ENCODE measurements around the gene LCP2.

LCP2 gene

DNA sequence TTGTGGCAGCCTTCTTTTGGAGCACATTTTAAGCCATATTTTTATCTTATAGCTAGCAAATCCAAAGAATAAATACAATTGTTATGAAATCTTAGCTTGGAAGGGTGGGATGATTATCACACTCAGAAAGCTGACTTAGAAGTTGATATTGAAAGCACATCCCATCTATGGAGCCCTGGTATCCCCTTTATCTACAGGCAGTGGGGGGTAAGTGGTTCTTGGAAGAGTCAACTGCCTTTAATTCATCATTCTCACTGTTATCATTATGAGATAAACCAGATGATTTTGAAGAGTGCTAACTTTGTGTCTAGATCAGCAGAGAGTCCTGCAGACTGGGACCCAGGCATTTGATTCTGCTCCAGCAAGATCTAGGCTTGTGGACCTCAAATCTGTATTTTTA lies 3.0 kb downstream of the LCP2 start:
- no peak for DNase-seq

DNA sequence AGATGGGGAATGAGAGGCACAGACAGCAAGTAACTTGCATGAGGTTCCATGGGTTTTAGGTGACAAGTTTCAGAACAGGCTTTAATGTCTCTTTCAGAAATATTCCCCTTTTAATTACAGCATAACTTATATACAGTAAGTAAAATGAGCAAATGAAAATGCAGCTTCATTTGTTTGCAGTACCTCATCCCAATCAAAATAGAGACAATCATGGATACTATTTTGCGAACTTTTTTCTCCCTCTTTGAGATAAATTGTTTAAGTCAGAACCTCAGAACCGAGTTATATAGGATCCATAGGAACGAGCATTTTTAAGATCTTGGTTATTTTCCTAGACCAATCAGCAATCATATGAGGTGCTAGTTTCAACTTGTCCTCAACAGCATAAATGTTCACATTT lies 3.5 kb downstream of the LCP2 start:
- DNase-seq = no peak

DNA sequence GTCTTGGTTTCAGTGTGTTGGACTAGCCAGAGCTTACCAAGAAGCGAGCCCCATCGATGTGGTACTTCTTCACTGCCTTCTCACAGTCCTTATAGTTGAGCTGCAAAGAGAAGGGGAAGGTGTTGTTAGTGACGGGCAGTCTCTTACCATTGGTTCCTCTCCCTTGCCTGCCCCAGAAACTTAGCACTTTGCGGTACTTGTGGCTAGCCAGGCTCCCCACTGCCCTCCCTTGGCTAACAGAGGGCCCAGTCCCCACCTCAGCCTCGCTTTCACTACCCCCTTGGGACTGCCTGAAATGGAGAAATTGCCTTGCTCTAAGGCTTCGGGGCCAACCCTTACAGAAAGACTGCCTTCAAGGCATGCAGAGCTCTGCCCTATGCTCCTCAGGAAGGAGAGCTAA lies 4.3 kb downstream of the LCP2 start:
- no peak for DNase-seq

DNA sequence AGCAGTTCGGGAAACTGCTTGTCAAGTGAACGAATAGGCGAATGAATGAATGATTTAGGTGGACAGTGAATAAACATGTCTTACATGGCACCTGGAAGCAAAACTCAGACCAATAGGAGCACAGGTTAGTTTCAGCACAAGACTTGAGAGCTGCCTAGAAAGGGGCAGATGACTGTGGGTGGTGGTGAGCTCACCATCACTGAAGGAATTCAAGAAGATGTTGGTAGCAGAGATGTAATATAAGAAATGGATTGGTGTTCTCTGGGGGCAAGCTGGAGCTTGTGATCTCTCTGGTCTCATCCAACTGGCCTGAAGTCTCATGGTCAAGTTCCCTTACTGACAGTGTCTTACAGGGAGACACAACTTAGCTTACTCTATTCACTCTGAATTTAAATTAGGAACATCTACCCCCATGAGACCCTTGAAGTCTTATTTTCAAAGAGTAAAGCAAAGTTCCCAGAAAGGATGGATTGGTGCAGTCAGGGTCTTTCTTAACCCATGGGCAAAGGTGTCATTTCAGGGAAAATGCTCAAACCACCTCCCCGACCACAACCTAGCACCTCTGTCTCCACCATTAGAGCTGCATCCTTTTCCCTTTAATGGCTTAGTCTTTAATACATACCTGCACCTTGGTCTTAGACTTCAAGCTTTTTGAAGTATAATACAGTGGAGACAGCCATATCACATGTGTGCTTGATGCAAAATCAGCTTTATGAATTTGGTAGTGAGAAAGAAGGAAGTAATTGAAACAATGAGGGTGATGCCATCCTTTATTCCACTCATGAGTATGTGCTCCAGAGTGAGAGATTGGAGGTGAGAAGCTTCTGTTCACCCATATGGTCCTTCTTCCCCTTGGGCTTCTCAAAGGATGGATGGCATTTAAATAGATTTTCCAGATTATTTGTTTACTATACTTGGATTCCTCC lies 5.1 kb downstream of the LCP2 start:
- DNase-seq = no peak

DNA sequence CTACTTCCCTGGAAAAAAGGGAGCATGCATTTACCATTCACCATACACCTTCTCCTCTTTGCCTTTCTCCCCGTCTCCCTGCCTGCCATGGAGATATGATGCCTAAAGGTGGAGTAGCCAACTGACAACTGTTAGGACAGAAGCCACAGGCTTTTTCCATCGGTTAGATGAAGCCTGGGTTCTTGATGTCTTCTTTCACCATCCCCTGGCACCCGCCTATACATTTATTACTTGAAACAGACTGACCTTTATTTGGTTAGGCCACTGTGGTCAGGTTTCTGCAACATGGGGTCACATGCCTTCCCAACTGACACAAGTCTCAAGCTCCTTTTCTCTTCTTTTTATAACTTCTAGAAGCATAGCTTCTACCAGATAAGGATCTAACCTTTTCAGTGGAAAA lies 7.1 kb downstream of the LCP2 start:
- no peak for DNase-seq

DNA sequence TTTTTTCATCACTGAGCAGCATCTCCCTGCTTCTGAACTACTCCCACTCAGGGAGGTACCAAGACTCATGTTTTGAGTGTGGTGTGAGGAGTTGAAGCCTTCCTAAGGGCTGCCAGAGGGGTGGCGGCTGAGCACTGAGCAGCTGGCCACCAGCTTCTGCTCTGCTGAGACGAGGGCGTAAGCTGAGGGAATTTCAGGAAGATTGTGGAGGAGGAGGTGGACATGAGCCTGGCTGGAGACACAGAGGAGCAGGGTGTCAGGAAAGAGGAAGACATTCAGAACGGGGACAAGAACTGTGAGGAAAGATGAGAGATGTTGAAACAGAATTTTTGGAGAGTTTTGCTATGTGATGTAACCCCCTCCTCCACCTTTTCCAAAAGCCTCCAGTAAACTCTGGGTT lies 7.8 kb downstream of the LCP2 start:
- no peak for DNase-seq

DNA sequence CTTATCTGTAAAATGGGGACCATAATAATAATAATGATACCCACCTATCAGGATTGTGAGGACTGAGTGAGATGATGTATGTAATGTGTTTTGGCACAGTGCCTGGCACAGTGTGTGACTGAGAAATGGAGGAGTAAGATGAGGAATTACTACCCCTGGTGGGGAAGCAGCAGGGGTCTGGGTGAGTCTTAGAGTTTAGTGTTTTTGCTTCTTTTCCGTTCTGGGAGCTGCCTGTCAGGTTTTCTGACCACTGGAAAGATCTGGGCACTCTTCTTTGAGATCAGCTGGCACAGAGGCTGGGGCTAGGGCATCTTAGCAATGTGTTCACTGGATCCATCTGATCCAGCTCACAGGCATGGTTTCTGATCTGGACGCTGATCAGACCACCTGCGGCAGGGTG lies 8.5 kb downstream of the LCP2 start:
- no peak for DNase-seq

DNA sequence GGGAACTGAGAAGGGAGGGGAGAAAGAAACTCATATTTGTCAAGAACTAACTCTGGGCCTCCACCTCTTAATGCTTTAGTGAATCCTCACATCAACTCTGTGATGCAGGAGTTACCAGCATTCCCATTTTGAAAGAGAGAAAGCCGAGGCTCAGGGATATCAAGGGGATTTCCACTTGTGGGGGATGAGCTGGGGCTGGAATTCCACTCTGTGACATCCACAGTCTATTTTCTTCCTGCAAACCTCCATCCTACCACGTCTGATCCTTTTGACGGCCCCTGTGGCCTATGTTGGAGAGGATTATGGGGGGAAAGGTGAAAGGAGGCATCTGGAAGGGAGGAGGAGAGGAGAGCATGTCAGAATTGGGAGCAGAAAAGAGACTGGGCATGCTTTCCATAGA lies 9.0 kb downstream of the LCP2 start:
- no peak for DNase-seq

DNA sequence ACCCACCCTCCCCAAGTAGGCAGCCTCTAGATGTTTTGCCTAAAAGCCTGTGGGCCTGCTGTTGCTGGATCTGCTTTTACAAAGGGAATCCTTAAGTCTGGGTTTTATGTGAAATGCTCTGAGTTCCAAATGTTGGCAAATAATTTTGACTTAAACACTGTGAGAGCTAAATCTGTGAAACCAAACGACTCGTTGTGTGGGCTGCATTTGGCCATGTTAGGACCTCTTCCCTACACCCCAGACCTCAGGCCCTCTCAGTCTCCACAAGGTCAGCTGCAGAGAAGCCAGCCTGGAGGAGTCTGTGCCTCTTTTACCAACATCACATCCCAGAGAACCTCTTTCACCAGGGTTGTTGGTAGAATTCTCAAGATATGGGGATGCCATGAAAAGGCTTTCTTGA lies 9.4 kb downstream of the LCP2 start:
- no peak for DNase-seq

DNA sequence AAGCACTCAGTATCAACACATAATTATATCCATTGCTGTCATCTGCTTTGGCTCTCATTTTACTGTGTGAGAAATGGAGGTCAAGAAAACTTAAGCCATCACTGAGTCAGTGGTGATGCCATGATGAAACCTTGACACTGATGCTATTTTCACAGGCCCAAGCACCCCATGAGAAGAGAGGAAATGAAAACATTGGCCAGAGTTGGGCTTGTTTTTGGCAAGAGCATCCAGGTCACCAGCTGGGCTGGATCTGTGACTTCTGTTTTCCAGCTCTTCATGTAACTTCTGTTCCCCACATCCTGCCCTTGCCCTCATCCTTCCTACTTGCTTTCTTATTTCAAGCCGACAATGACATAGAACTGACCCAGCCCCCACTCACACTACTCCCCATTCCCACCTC lies 10.0 kb downstream of the LCP2 start:
- no peak for DNase-seq

DNA sequence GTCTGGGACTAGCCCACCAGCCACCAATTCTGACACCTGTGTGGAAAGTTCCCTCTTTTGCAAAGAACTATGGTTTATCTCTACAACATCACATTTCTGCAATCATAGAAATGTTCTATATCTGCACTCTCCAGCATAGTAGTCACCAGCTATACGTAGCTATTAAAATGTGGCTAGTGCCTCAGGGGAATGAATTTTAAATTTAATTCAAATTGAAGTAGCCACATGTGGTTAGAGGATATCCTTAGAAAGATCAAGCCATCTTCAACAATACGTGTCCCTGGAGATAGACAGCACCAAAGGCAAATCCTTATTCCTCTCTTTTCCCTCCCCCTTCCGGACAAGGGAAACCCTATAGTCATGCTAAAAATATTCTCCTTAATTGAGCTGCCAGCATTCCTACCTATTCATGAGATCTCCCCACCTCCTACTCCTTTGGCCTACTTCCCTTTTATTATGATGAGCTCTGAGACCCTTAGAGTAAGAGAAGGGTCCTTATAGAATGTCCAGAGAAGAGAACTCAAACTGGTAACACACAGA lies 11.1 kb downstream of the LCP2 start:
- DNase-seq = no peak

DNA sequence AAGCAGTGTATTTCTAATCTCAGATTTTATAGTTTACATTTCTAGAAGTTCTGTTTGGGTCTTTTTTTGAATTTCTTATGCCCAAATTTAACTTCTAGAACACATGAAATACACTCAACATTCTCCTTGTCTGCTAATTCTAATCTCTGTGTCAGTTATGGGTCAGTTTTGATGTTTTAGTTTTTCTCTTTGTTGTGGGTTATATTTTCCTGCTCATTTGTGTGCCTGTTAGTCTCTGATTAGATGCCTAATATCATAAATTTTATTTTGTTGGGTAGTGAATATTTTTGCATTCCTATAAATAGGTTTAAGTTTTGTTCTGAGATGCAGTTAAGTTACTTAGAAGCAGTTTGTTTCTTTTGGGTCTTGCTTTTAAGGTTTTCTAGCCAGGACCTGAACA lies 12.4 kb downstream of the LCP2 start:
- DNase-seq = no peak

DNA sequence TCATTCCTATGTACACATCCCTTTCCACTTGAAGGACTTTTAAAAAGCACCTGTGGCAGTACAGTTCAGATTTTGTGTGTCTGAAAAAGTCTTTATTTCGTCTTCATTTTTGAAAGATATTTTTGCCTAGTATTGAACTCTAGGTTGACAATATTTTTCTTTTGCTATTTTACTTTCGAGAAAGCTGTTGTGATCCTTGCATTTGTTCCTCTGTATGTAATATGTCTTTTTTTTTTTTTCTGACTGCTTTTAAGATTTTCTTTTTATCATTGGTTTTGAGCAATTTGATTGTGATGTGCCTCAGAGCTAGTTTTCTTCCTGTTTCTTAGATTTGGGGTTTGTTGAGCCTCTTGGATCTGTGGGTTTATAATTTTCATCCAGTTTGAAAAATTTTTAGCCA lies 13.3 kb downstream of the LCP2 start:
- no peak for DNase-seq

DNA sequence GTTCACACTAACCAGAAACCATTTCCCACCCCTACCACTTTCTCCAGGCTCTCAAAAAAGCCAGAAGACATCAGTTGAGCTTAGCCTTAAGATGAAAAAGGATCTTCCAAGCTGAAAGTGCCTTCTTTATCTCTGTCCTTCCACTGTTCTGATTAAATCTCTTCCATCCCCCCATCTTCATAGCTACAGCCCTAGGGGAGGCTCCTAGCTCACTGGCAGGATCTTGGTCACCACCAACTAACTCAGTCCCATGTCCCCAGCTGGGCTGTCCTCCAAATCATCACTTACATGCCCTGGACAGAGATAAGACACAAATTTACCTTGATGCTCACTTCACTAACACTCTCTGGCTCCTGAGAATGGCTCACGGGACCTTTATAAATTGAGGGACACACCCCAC lies 14.3 kb downstream of the LCP2 start:
- DNase-seq = no peak

DNA sequence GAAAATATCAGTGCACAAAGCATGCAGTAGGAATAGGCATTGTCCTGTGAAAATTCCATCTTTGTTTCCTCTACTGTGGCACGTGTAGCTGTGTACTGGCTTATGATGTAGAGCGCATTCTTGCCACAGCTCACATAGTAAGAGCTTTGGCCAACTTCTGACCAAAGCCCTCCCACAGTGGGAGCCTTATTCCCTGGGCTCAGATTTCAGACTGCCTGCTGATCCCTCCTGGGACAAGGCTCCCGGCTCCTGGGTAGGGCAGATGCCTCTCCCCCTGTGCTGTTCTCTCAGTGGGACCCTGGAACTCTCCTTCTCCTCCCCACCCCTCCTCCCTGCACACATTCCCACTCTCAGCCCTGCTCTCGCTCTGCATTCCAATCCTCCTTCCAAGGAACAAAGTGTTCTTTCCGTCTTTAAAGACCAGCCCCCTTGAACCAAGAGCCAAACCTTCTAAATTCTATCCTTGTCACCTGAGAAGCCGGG lies 17.5 kb downstream of the LCP2 start:
- DNase-seq = no peak

DNA sequence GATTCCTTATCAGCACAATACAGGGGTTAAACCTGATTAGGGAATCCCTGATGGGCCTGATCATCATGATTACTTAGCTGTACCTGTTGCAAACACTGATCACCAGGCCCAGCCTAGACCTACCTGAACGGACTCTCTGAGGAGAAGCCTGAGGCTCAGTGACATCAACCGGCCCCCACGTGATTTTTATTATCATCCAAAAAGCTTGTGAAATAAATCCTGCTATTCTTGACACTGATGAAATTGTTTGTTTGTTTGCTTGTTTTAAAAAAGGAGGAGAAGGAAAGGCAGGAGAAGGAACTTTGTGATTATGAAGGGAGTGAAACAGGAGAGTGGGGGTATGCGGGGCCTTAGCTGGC lies 18.1 kb downstream of the LCP2 start:
- no peak for DNase-seq

DNA sequence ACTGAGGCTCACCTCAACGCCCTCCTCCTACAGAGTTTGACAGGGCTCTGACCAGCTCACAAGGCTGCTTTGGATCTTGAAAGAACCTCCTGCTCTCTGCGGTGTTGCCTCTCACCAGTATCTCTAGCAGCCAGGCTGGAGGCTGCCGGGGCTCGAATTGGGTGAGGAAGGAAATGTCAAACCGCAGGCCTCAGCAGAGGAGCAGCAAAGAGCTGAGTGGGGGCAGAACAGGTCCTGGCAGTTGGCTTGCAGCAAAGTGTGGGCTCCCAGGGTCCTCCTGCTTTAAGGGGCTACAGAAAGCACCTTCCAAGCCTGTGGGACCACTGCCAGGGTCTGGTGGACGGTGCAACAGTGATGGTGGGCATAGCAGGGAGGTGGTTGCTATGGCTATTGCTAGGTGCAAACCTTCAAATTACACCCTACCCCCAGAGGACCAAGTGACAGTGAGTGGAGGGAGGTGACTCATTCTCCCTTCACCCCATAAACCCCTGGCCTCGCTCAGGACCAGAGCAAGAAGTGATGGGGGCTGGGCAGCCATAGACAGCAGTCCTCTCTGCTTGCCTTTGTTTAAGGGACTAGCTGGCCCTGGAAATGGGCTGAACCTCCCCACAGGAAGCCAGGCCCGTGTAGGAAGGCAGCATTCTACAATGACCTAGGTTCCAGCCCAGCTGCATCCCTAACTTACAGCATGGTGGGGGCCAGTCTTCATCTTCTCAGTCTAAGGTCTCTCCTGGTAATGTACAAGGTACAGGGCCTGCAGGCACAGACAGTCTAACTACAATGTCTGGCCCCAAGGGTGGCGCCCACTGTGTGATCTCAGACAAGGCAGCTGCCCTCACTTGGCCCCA lies 18.7 kb downstream of the LCP2 start:
- no peak for DNase-seq

DNA sequence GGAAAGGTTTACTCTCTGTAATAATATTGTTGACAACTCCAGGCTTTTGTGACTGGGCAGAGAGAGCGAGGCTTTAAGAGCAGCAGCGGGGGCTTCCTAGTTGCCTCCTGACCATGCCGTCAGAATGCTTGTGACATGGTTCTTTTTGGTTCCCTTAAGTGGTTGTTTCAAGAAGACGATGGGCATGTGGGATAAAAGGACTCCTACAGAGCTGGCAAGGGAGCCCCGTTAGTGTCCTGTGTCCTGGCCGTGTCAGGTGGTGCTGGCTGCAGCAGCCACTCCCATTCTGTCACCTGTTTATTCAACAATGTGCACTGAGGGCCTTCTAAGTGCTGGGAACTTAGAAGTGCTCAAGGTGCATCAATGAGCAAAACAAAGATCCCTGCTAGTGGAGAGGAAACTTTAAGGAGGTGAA lies 19.7 kb downstream of the LCP2 start:
- no peak for DNase-seq

DNA sequence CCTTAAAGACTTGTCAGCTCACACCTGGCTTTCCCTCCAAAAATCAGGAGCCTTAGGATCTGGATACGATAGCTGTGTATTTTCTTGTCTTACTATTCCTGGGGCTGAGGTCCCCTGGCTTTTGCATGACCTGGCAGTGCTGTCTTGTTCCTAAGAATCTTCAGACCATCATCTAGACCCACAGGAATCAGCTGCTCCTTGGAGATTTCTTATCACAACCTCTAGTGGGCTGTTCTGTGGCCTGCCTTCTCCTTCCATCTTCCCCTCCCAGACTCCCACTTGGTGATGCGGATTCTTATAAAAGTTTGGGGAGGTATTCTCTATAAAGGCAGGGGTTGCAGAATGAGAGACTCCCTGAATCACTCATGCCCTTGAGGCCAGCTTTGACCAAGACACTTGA lies 21.4 kb downstream of the LCP2 start:
- DNase-seq = no peak

DNA sequence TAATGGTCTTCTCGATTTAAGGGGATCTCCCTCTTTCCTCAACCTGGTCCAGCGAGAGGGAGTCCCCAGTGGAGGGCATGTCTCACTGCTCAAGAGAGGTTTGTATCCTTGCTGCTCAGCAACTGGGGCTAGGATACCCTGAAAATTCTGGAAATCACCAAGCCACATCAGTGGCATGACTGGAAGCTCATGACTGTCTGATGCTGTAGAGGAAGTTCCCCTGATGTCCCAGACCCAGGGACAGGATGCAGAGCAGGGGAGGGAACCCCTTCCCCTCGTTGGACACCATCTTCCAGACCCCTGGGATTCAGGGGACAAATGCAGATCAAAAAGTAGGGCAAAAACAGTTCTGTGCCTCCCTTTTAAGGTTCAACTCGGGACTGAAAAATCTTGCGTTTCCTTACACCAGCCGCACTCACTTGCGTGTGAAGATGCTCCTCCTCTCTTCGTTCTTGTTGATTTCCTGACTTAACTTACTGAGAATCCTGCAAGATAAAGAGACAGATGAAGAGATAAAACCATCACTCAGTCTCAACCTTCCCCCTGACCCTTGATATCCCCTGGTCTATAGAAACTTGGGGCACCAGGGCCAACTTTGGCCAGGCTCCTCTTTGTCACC lies 22.1 kb downstream of the LCP2 start:
- no peak for DNase-seq

DNA sequence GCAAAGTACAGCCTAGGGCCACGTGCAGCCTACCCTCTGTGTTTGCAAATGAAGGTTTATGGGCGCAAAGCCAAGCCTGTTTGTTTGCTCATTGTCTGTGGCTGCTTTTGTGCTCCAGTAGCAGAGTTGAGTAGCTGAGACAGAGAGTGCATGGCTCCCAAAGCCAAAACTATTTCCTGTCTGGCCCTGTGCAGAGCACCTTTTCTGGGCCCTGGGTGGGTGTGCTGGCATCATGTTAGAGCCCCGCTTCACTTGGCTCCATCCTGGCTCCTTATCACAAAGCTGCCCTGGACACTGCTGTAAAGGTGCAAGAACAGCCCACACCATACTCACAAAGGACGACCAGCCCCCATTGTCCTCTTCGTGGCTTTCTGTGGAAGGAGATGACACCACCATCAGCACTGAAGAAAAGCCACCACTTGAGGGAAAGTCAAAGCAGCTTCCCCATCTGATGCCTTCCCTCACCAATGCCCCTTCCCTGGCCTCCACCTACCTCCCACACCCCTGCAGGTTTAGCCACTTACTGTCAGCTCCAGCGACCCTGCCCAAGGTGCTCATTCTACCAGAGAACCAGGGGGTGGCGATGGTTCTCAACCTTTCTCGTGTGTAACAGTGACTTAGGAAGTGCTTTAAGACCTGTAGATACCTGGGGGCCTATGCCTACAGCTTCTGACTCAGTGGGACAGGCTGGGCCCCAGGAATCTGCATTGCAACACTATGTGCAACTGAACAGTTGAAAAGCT lies 23.4 kb downstream of the LCP2 start:
- DNase-seq = peak; percentile 6

DNA sequence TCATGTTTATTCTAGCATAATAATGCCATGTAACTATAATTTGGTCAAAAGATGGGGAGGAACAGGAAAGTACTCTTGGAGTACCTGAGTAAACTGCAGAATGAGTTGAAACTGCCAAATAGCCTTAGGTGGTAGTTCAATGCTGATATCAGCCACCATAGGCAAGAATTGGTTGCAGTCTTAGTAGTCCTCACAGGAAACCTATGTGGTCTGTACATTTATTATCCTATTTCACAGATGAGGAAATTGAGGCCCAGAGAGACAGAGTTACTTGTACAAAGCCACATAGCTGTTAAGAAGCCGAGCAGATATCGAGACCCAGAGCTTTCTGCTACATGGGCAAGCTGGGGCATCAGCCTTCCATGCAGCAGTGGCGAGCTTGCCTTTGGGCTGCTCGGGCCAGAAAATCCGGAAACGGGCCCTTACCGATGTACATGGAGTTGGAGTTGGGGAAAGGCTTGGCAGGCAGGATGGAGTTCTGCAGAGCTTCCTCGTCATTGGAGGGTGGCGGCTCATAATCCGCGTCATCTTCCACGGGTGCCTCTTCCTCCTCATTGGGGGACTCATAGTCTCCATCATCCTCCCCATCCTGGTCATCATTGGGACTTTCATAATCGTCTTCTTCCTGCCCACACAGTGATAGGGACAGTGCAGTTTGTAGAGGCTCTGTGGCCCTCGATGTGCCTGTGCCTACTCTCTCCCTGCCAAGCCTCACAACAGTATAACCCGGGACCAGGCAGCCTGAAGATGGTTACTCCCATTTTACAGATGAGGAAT lies 27.1 kb downstream of the LCP2 start:
- DNase-seq = no peak

Data from DMS53 (cell line).